Measurements from ENCODE around the gene TNIP1. TPM values are rescaled to one million over a fixed set of nuclear protein-coding genes. Genes with fewer than 3 reads are reported as not detected.

The TNIP1 gene
- total RNA-seq, 2 donors from 2014 or later = 51.3 to 52.2 TPM

DNA sequence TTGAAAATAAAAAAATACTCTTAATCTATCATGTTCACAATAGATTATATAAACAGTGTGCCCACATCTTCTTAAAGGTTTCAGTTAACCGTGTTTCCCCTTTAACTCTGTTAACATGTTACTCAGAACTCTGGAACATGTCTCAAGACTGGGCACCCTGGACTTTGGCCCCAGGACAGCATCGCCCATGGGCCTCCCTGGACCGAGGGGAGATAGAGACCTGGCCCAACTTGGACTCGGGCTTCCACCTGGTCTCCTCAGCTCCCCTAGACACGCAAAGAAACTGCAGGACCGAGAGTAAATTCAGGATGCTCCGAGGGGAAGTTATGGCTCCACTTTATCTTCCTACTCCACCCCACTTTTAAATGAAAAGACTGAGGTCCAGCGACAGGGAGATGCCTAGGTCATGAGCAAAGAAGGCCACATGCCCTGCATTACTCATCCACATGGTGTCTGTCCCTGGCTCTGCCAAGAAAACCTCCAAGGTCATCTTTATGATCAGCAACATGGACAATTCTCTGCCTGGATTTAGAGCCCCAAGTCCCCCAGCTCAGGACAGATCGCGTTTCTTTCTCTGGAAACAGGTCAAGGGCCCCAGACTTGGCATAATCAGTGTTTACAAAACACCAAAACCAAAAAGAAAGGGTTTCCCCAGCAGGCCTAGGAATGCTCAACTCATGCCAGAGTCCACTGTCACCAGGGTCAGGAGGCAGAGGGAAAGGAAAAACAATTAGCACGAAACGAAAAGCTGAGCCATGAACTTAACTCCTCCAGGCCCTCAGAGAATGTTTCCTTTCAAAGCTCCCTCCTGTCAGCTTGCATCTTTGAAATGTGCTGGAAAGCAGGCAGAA, 43.0 kb downstream of the TNIP1 start:
- WGBS, 2 experiments (ENCODE audit: insufficient coverage in 1 of 2, insufficient read length in 1 of 2) = 92 to 93% methylated on average over 8 to 12 of the region's 12 CpGs
- no peaks in the 10 kb centered on the region for H3K27me3 Mint-ChIP-seq (ENCODE audit: insufficient read depth)
- H3K9me3 Mint-ChIP-seq = no peaks in the 10 kb centered on the region
- H3K27me3 ChIP-seq (ENCODE audit: control insufficient read depth, insufficient read depth, low read length, poor library complexity, severe bottlenecking) = no peaks in the 10 kb centered on the region
- no peaks in the 10 kb centered on the region for H3K9me3 ChIP-seq (ENCODE audit: control insufficient read depth, low read length)
- peaks cover 33% of the 10 kb centered on the region for H3K4me1 Mint-ChIP-seq
- H3K27ac Mint-ChIP-seq = no peak overlapping the region
- H3K4me1 ChIP-seq (ENCODE audit: control insufficient read depth, insufficient read depth, low read length) = peaks cover 17% of the 10 kb centered on the region
- H3K36me3 Mint-ChIP-seq (ENCODE audit: low read depth) = peaks cover 52% of the 10 kb centered on the region
- no peak for DNase-seq
- H3K36me3 ChIP-seq (ENCODE audit: control insufficient read depth, insufficient read depth, low read length) = peaks cover 44% of the 10 kb centered on the region
- H3K4me3 Mint-ChIP-seq = no peak overlapping the region
- TF ChIP-seq, protein P1, sequence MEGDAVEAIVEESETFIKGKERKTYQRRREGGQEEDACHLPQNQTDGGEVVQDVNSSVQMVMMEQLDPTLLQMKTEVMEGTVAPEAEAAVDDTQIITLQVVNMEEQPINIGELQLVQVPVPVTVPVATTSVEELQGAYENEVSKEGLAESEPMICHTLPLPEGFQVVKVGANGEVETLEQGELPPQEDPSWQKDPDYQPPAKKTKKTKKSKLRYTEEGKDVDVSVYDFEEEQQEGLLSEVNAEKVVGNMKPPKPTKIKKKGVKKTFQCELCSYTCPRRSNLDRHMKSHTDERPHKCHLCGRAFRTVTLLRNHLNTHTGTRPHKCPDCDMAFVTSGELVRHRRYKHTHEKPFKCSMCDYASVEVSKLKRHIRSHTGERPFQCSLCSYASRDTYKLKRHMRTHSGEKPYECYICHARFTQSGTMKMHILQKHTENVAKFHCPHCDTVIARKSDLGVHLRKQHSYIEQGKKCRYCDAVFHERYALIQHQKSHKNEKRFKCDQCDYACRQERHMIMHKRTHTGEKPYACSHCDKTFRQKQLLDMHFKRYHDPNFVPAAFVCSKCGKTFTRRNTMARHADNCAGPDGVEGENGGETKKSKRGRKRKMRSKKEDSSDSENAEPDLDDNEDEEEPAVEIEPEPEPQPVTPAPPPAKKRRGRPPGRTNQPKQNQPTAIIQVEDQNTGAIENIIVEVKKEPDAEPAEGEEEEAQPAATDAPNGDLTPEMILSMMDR (conservative IDR thresholded peaks at IDR 0.05) = no peak
- H3K27ac ChIP-seq (ENCODE audit: low read depth, low read length) = peak overlapping the region; percentile 24
- H3K9ac ChIP-seq (ENCODE audit: extremely low read depth, low read length, poor library complexity, severe bottlenecking) = no peak overlapping the region
- H3K4me3 ChIP-seq (ENCODE audit: low read length) = no peak overlapping the region

DNA sequence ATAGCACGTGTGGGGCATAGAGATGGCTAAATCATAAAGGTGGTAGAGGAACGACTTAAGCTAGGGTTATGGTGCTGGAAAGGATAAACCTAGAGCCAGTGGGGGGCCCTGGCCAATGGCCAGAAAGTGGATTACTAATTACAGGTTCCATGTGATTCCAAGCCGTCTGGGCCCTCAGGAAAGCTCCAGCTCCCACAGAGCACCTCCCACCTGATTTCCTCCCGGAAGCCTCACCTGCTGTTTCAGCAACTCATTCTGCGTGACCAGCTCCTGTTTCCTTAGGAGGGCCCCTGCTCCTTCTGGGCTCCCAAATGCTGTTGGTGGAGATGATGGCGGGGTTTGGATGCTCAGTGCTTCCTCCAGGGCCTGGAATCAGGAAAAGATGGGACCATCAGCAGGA, 44.3 kb downstream of the TNIP1 start:
- H3K9me3 Mint-ChIP-seq = no peaks in the 10 kb centered on the region
- H3K9me3 ChIP-seq (ENCODE audit: control insufficient read depth, low read length) = no peaks in the 10 kb centered on the region
- peak; percentile 69 for DNase-seq
- no peak overlapping the region for H3K4me3 Mint-ChIP-seq
- H3K4me1 ChIP-seq (ENCODE audit: control insufficient read depth, insufficient read depth, low read length) = peaks cover 8% of the 10 kb centered on the region
- no peak overlapping the region for H3K27ac ChIP-seq (ENCODE audit: low read depth, low read length)
- no peak overlapping the region for H3K4me3 ChIP-seq (ENCODE audit: low read length)
- WGBS, 2 experiments (ENCODE audit: insufficient coverage in 1 of 2, insufficient read length in 1 of 2) = 81 to 92% methylated on average over 2 to 6 of the region's 6 CpGs
- TF ChIP-seq, protein P1 (conservative IDR thresholded peaks at IDR 0.05) = no peak
- no peaks in the 10 kb centered on the region for H3K27me3 ChIP-seq (ENCODE audit: control insufficient read depth, insufficient read depth, low read length, poor library complexity, severe bottlenecking)
- no peak overlapping the region for H3K27ac Mint-ChIP-seq
- no peaks in the 10 kb centered on the region for H3K27me3 Mint-ChIP-seq (ENCODE audit: insufficient read depth)
- peaks cover 36% of the 10 kb centered on the region for H3K36me3 ChIP-seq (ENCODE audit: control insufficient read depth, insufficient read depth, low read length)
- H3K9ac ChIP-seq (ENCODE audit: extremely low read depth, low read length, poor library complexity, severe bottlenecking) = no peak overlapping the region
- peaks cover 21% of the 10 kb centered on the region for H3K4me1 Mint-ChIP-seq
- H3K36me3 Mint-ChIP-seq (ENCODE audit: low read depth) = peaks cover 53% of the 10 kb centered on the region

DNA sequence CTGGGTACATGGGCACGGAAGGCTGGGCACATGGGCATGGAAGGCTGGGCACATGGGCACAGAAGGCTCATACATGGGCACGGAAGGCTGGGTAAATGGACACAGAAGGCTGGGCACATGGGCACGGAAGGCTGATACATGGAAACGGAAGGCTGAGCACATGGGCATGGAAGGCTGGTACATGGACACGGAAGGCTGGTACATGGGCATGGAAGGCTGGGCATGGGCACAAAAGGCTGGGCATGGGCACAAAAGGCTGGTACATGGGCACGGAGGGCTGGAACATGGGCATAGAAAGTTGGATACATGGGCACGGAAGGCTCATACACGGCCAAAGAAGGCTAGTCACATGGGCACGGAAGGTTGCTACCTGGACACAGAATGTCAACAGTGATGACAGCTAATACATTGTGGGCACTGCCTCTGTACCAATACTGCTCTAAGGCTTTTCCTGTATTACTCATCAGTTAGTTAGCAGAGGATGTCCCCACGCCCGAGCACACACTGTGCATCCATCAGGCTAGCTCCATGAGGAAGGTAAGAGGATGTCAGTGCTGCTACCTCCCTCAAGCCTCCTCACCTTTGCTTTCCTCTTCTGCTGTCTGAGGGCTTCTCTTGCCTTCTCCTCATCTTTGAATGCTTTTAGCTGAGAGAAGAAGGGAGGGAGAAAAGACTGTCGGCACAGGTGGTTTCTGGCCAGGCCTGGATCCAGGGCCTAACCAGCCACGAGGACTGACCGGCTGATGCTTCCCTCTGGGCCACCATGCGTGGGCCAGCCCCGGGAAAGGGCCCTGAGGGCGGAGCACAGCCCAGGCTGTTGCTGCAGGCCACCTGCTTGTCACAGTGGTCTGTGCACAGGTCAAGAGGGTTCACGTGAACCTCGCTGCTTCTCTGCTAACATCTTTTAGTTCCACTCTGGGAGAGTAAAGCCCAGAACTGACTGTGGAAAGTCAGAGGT, 46.1 kb downstream of the TNIP1 start:
- Histone ChIP-seq H3K27ac (ENCODE audit: low read depth, low read length) (no peak overlapping the region), H3K4me1 (ENCODE audit: control insufficient read depth, insufficient read depth, low read length) (peaks cover 8% of the 10 kb centered on the region), H3K9ac (ENCODE audit: extremely low read depth, low read length, poor library complexity, severe bottlenecking) (no peak overlapping the region), H3K27me3 (ENCODE audit: control insufficient read depth, insufficient read depth, low read length, poor library complexity, severe bottlenecking) (no peaks in the 10 kb centered on the region), H3K9me3 (ENCODE audit: control insufficient read depth, low read length) (no peaks in the 10 kb centered on the region), H3K4me3 (ENCODE audit: low read length) (no peak overlapping the region), H3K36me3 (ENCODE audit: control insufficient read depth, insufficient read depth, low read length) (peaks cover 45% of the 10 kb centered on the region)
- Mint-ChIP-seq H3K27ac (no peak overlapping the region), H3K36me3 (ENCODE audit: low read depth) (peaks cover 56% of the 10 kb centered on the region), H3K4me3 (no peak overlapping the region), H3K27me3 (ENCODE audit: insufficient read depth) (no peaks in the 10 kb centered on the region), H3K9me3 (no peaks in the 10 kb centered on the region), H3K4me1 (peaks cover 14% of the 10 kb centered on the region)
- 94 to 95% methylated on average over 16 to 19 of the region's 19 CpGs for WGBS, 2 experiments (ENCODE audit: insufficient coverage in 1 of 2, insufficient read length in 1 of 2)
- DNase-seq = no peak
- TF ChIP-seq, protein P1 (conservative IDR thresholded peaks at IDR 0.05) = no peak

Data from endodermal cell (in vitro differentiated cells).